ENCODE results near the gene CCBE1.

Gene CCBE1

GRCh38 chr18:59387687-59388565 lies 309.3 kb downstream of the CCBE1 start:
- DNase-seq (ENCODE audit: low read depth), result no peak
- TF ChIP-seq, protein P1, sequence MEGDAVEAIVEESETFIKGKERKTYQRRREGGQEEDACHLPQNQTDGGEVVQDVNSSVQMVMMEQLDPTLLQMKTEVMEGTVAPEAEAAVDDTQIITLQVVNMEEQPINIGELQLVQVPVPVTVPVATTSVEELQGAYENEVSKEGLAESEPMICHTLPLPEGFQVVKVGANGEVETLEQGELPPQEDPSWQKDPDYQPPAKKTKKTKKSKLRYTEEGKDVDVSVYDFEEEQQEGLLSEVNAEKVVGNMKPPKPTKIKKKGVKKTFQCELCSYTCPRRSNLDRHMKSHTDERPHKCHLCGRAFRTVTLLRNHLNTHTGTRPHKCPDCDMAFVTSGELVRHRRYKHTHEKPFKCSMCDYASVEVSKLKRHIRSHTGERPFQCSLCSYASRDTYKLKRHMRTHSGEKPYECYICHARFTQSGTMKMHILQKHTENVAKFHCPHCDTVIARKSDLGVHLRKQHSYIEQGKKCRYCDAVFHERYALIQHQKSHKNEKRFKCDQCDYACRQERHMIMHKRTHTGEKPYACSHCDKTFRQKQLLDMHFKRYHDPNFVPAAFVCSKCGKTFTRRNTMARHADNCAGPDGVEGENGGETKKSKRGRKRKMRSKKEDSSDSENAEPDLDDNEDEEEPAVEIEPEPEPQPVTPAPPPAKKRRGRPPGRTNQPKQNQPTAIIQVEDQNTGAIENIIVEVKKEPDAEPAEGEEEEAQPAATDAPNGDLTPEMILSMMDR (IDR thresholded peaks at IDR 0.05; ENCODE audit: control insufficient read depth, extremely low read depth, insufficient read depth), result no peak
- H3K4me3 ChIP-seq (ENCODE audit: low read depth, low read length), result no peak overlapping the region

GRCh38 chr18:59386909-59387686 lies 310.1 kb downstream of the CCBE1 start:
- TF ChIP-seq, protein P1 (IDR thresholded peaks at IDR 0.05; ENCODE audit: control insufficient read depth, extremely low read depth, insufficient read depth), result no peak
- H3K4me3 ChIP-seq (ENCODE audit: low read depth, low read length), result no peak overlapping the region
- no peak for DNase-seq (ENCODE audit: low read depth)

DNA sequence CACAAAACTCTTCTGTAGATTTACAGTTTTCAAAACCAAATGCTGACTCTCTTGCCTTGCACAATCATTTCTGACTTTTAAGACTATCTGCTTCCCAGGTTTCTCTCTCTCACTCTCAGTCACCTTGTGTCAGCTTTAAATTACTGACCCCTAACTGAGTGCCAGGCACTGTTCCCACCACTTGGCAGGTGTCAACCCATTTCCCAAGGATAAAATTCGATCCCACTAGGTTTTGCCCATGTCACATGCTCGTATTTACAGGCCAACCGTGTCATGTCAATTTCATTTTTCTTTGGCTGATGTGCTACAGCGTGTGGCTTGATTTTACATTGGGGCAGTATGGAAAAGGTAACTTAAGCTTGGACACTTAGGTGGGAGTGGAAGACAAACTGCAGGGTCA lies 312.0 kb downstream of the CCBE1 start:
- TF ChIP-seq, protein P1 (IDR thresholded peaks at IDR 0.05; ENCODE audit: control insufficient read depth, extremely low read depth, insufficient read depth), result no peak
- DNase-seq (ENCODE audit: low read depth), result no peak
- H3K4me3 ChIP-seq (ENCODE audit: low read depth, low read length), result no peak overlapping the region

DNA sequence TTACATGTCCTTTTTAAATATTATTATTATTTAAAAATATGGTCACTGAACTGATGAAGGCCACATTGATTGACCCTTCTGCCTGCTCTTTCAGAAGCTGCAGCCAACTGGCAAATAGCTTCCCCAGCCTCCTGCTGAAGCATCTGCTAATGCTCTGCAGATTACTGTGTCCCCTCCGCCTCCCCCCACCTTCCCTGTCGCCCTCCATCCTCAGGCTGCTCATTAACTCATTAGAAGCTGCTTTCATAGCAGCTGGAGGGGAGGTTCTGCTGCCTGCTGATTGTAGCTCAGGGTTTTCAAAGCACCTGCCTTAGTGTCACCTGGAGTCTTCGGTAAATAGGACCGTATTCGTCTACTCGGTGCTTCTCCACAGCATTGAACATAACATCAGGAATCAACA lies 313.4 kb downstream of the CCBE1 start:
- TF ChIP-seq, protein P1 (IDR thresholded peaks at IDR 0.05; ENCODE audit: control insufficient read depth, extremely low read depth, insufficient read depth), result no peak
- no peak for DNase-seq (ENCODE audit: low read depth)
- no peak overlapping the region for H3K4me3 ChIP-seq (ENCODE audit: low read depth, low read length)

GRCh38 chr18:59382383-59382782 lies 314.8 kb downstream of the CCBE1 start:
- TF ChIP-seq, protein P1 (IDR thresholded peaks at IDR 0.05; ENCODE audit: control insufficient read depth, extremely low read depth, insufficient read depth), result no peak
- no peak overlapping the region for H3K4me3 ChIP-seq (ENCODE audit: low read depth, low read length)
- DNase-seq (ENCODE audit: low read depth), result no peak

- TF ChIP-seq, protein P1 (IDR thresholded peaks at IDR 0.05; ENCODE audit: control insufficient read depth, extremely low read depth, insufficient read depth), result no peak
- no peak overlapping the region for H3K4me3 ChIP-seq (ENCODE audit: low read depth, low read length)
- DNase-seq (ENCODE audit: low read depth), result no peak
These were observed 315.3 kb downstream of the CCBE1 start for GRCh38 chr18:59381949-59382348.
